K562 (cell line): ENCODE measurements around the gene MET. TPM values are rescaled to one million over a fixed set of nuclear protein-coding genes. Genes with fewer than 3 reads are reported as not detected.

ENCODE experiments used
- ATAC-seq: fragments of 200-7000 bp; cut with Tn5 transposase; 3 replicates; pipeline ENCODE4 v1.9.1; 2020; ENCODE audit warnings: moderate library complexity
- BruUV-seq: library from RNA; stranded (reverse); fragments of 400-500 nt; replicated peaks from 2 replicates; lab custom pipeline; 2021; lab: Mats Ljungman, UMichigan
- CTCF ChIA-PET: fragments of 300-600 bp; formaldehyde crosslinking; extraction: SDS; loops from one replicate; lab custom pipeline; 2021; ENCODE audit warnings: low intra/inter-chr PET ratio; lab: Yijun Ruan, JAX
- POLR2A ChIA-PET: fragments of 300-600, 350-650 bp; sonication (Branson Sonifier 250); formaldehyde crosslinking; extraction: SDS; loops from one replicate; lab custom pipeline; 2021; ENCODE audit warnings: antibody characterized with exemption, inconsistent platforms; lab: Yijun Ruan, JAX
- DNase-seq, 4 experiments: peaks; one replicate each; pipeline versions ENCODE4 v3.0.0 to v3.0.0-alpha.2; 2011 to 2018; ENCODE audit warnings: low spot score in 3 of 4, mixed read lengths in 3 of 4; ENCODE audit errors: extremely low read depth in 1 of 4
- FAIRE-seq: peaks from 2 replicates; lab custom pipeline; 2011; peaks lifted over from hg19 to GRCh38; lab: Jason Lieb, UNC
- H2AFZ ChIP-seq: 2 replicates; pipeline ENCODE4 v1.6.0; 2011; ENCODE audit warnings: low read depth, low read length, control low read depth, inconsistent platforms
- H3K27ac ChIP-seq: fragments of 200-600 bp; 3 replicates; pipeline ENCODE4 v1.8.0; 2011; ENCODE audit warnings: low read depth, mild to moderate bottlenecking, control low read depth, inconsistent platforms, low read length, moderate library complexity, mixed read lengths; ENCODE audit errors: extremely low read depth
- H3K27me3 ChIP-seq, 2 experiments: fragments of 300-600 bp in 1 of 2; 2 replicates in 1 of 2; 3 replicates in 1 of 2; pipeline versions ENCODE4 v1.6.0 to v1.8.0; 2011; ENCODE audit warnings: inconsistent platforms in 2 of 2, low read length in 2 of 2, mild to moderate bottlenecking in 1 of 2, mixed read lengths in 1 of 2, moderate library complexity in 1 of 2; ENCODE audit not compliant: control insufficient read depth in 2 of 2, insufficient read depth in 2 of 2
- H3K36me3 ChIP-seq: fragments of 300-600 bp; 3 replicates; pipeline ENCODE4 v1.8.0; 2011; ENCODE audit warnings: mild to moderate bottlenecking, low read length, inconsistent platforms; ENCODE audit not compliant: control insufficient read depth, insufficient read depth
- H3K4me1 ChIP-seq, 2 experiments: fragments of 200-600 bp in 1 of 2; replicated peaks in 1 of 2; 2 replicates in 1 of 2; 3 replicates in 1 of 2; pipeline versions ENCODE4 v1.5.1 to v1.8.0; 2011; ENCODE audit warnings: inconsistent platforms in 2 of 2, low read length in 2 of 2, mild to moderate bottlenecking in 1 of 2, mixed read lengths in 1 of 2, moderate library complexity in 1 of 2; ENCODE audit not compliant: control insufficient read depth in 2 of 2, insufficient read depth in 2 of 2
- H3K4me2 ChIP-seq: 2 replicates; pipeline ENCODE4 v1.6.1; 2011; ENCODE audit warnings: low read length, control low read depth, inconsistent platforms, mixed read lengths; ENCODE audit not compliant: insufficient read depth
- H3K4me3 ChIP-seq: fragments of 200-600 bp; sonication (generic), shearing (Covaris generic); 2 replicates; pipeline ENCODE4 v1.5.1; 2016; ENCODE audit warnings: control low read depth, inconsistent platforms
- H3K79me2 ChIP-seq: fragments of 200-600 bp; 3 replicates; pipeline ENCODE4 v1.8.0; 2011; ENCODE audit warnings: low read length, inconsistent platforms; ENCODE audit not compliant: control insufficient read depth, insufficient read depth
- H3K9ac ChIP-seq, 2 experiments: 2 replicates each; pipeline versions ENCODE4 v1.6.0 to v1.6.1; 2011; ENCODE audit warnings: low read depth in 2 of 2, low read length in 2 of 2, control low read depth in 1 of 2, inconsistent platforms in 1 of 2, mild to moderate bottlenecking in 1 of 2, mixed read lengths in 1 of 2; ENCODE audit not compliant: insufficient read depth in 1 of 2
- H3K9me1 ChIP-seq: one replicate; pipeline ENCODE4 v1.6.0; 2011; ENCODE audit warnings: inconsistent platforms, mild to moderate bottlenecking, low read length, moderate library complexity; ENCODE audit not compliant: control insufficient read depth, insufficient read depth
- H3K9me3 ChIP-seq: replicated peaks from 2 replicates; pipeline ENCODE4 v1.5.1; 2011; ENCODE audit warnings: low read depth, low read length, inconsistent platforms; ENCODE audit not compliant: control insufficient read depth, insufficient read depth
- H4K20me1 ChIP-seq: replicated peaks from 2 replicates; pipeline ENCODE4 v1.6.1; 2011; ENCODE audit warnings: low read length, inconsistent platforms, mixed read lengths; ENCODE audit not compliant: control insufficient read depth, insufficient read depth
- COPS2 ChIP-seq: fragments of 450-650 bp; conservative IDR thresholded peaks from 2 replicates; pipeline ENCODE4 v1.6.1; 2016; ENCODE audit warnings: mild to moderate bottlenecking, moderate library complexity
- CREBBP ChIP-seq: IDR thresholded peaks from one replicate; pipeline ENCODE4 v1.6.1; 2012; ENCODE audit warnings: low read depth, mild to moderate bottlenecking, control low read depth, inconsistent platforms, low read length
- CTCFL ChIP-seq: IDR thresholded peaks from 2 replicates; pipeline ENCODE4 v1.6.1; 2011; ENCODE audit warnings: borderline replicate concordance, low read depth, mild to moderate bottlenecking, moderate library complexity, low read length; ENCODE audit not compliant: insufficient read depth, poor library complexity, severe bottlenecking
- PHTF2 ChIP-seq: fragments of 250-450 bp; sonication (Bioruptor Pico); IDR thresholded peaks from 2 replicates; pipeline ENCODE4 v1.5.0; 2021; ENCODE audit warnings: mild to moderate bottlenecking
- POLR2AphosphoS2 ChIP-seq: IDR thresholded peaks from 2 replicates; pipeline ENCODE4 v1.6.1; 2012; ENCODE audit warnings: low read length, improper control_type of control experiment
- RBM25 ChIP-seq: fragments of 200-400 bp; formaldehyde crosslinking; IDR thresholded peaks from 2 replicates; pipeline ENCODE4 v1.6.1; 2018; ENCODE audit warnings: low read length, low read depth, moderate library complexity; ENCODE audit not compliant: severe bottlenecking
- SRSF3 ChIP-seq: fragments of 200-400 bp; formaldehyde crosslinking; IDR thresholded peaks from 2 replicates; pipeline ENCODE4 v1.6.1; 2016; ENCODE audit warnings: mild to moderate bottlenecking, low read length, moderate library complexity; ENCODE audit not compliant: insufficient read depth
- SRSF7 ChIP-seq: fragments of 200-400 bp; formaldehyde crosslinking; optimal IDR thresholded peaks from 2 replicates; pipeline ENCODE3; 2017; ENCODE audit warnings: mild to moderate bottlenecking, low read depth, low read length
- TAF15 ChIP-seq: fragments of 200-400 bp; formaldehyde crosslinking; IDR thresholded peaks from 2 replicates; pipeline ENCODE4 v1.6.1; 2017; ENCODE audit warnings: mild to moderate bottlenecking, low read depth, low read length, moderate library complexity
- ZBTB26 ChIP-seq: fragments of 450-650 bp; formaldehyde crosslinking; IDR thresholded peaks from 2 replicates; pipeline ENCODE4 v1.4.0; 2022; ENCODE audit warnings: missing genetic modification characterization
- WGBS: fragments of 100-300 bp; shearing (Covaris generic); methylation state at CpG from one replicate; pipeline ENCODE4 v1.1.6; 2016; ENCODE audit warnings: low coverage, mixed read lengths; ENCODE audit not compliant: insufficient coverage; ENCODE audit errors: missing lambda C conversion rate; 5-methylcytosine and 5-hydroxymethylcytosine counted together
- in situ Hi-C: fragments of 300-500 bp; cut with MboI; formaldehyde crosslinking; loops from 4 replicates; pipeline ENCODE4 v1.15.0; 2018; ENCODE audit warnings: inconsistent platforms, mixed read lengths
- intact Hi-C: fragments of 100-400 bp; cut with micrococcal nuclease; formaldehyde crosslinking; loops from 2 replicates; pipeline ENCODE4 v1.14.2; 2022
- polyA plus RNA-seq, 8 experiments: library from polyadenylated mRNA; depleted of rRNA in 4 of 8; stranded (reverse) in 5 of 8; unstranded in 3 of 8; fragments of >200 nt; fragmentation: Nextera tagmentation in 2 of 8; fragmentation: Illumina TruSeq in 1 of 8; extraction: Ambion mirVana in 2 of 8; extraction: Trizol in 1 of 8; gene quantifications; 2 replicates each; pipeline versions ENCODE4 v1.2.1 to v1.2.3, GENCODE V29; 2011 to 2014; ENCODE audit warnings: inconsistent platforms in 1 of 8, missing spikeins in 1 of 8
- total RNA-seq, 7 experiments: library from RNA; depleted of rRNA in 6 of 7; stranded (reverse); fragments of >200 nt in 6 of 7; fragmentation: Illumina TruSeq in 2 of 7; extraction: Trizol in 2 of 7; gene quantifications; 2 replicates each; pipeline versions ENCODE4 v1.2.1 to v1.2.3, GENCODE V29; 2011 to 2021; ENCODE audit warnings: low replicate concordance in 1 of 7
- TF ChIP-seq, protein P1 (sequence below): fragments of 250-450 bp; sonication (Bioruptor Pico); IDR thresholded peaks from 2 replicates; pipeline ENCODE4 v1.5.0; 2020; ENCODE audit warnings: mild to moderate bottlenecking
- TF ChIP-seq, protein P2 (sequence below): fragments of 250-450 bp; sonication (Bioruptor Pico); IDR thresholded peaks from 2 replicates; pipeline ENCODE4 v1.5.1; 2021; ENCODE audit warnings: mild to moderate bottlenecking

The MET gene
- total and polyA plus RNA-seq, 9 of the 15 experiments (the other 6 are each of a cell fraction or from before 2014, with no cell fraction given) = 0.84 to 2.4 (median 1.1) TPM

DNA sequence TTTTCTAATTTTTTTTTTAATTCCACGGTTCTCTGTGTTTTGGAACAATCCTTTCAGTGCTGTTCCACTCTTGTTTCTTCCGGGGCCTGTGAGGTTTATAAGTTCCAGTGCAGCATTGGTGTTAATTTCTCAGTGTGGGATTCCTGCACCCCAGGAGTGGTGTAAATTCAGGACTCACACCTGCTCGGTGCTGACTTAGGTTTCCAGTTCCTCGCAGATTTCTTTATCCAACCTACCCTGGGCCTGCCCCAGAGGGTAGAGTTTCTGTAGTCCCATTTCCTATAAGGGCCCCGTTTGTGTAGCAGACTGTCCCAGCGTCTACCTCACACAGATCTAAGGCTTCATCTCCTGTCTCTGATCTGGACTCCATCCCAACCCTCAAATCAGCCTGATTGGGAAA lies 27.4 kb upstream of the MET start:
- TF ChIP-seq, protein P1, sequence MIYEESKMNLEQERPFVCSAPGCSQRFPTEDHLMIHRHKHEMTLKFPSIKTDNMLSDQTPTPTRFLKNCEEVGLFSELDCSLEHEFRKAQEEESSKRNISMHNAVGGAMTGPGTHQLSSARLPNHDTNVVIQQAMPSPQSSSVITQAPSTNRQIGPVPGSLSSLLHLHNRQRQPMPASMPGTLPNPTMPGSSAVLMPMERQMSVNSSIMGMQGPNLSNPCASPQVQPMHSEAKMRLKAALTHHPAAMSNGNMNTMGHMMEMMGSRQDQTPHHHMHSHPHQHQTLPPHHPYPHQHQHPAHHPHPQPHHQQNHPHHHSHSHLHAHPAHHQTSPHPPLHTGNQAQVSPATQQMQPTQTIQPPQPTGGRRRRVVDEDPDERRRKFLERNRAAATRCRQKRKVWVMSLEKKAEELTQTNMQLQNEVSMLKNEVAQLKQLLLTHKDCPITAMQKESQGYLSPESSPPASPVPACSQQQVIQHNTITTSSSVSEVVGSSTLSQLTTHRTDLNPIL = no peak
- TF ChIP-seq PHTF2 (CRISPR knock-in tag) (no peak), RBM25 (no peak), CTCFL (no peak), SRSF3 (no peak), ZBTB26 (no peak), CREBBP (no peak), POLR2AphosphoS2 (no peak), SRSF7 (no peak), COPS2 (no peak), TAF15 (no peak)
- TF ChIP-seq, protein P2, sequence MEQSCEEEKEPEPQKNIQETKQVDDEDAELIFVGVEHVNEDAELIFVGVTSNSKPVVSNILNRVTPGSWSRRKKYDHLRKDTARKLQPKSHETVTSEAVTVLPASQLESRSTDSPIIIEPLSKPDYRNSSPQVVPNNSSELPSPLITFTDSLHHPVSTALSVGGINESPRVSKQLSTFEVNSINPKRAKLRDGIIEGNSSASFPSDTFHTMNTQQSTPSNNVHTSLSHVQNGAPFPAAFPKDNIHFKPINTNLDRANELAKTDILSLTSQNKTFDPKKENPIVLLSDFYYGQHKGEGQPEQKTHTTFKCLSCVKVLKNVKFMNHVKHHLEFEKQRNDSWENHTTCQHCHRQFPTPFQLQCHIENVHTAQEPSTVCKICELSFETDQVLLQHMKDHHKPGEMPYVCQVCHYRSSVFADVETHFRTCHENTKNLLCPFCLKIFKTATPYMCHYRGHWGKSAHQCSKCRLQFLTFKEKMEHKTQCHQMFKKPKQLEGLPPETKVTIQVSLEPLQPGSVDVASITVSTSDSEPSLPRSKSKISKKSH = no peak
- Histone ChIP-seq H3K4me2 (no peak overlapping the region), H3K4me1 (no peaks in the 10 kb centered on the region), H2AFZ (no peak overlapping the region), H3K79me2 (no peaks in the 10 kb centered on the region), H3K27ac (no peak overlapping the region), H3K9me3 (no peaks in the 10 kb centered on the region), H3K4me3 (no peak overlapping the region), H4K20me1 (no peaks in the 10 kb centered on the region), H3K36me3 (no peaks in the 10 kb centered on the region), H3K9me1 (no peaks in the 10 kb centered on the region), H3K9ac (no peak overlapping the region), H3K27me3 (no peaks in the 10 kb centered on the region)
- in situ Hi-C loops (no loop called here), intact Hi-C loops (no loop called here)
- ATAC-seq = no peak
- WGBS = 1% methylated on average over 6 of the region's 6 CpGs
- ChIA-PET POLR2A (interaction anchor here (0.7 to 1.2 kb wide), 2 partner anchors 18 kb away, joined by 3 read pairs; no protein-coding TSS in a partner anchor), CTCF (no interaction called here)
- BruUV-seq = no TSS peak
- FAIRE-seq = no peak
- no peak for DNase-seq
